HEK293 (cell line): Measurements from ENCODE around the gene C17orf107.

Experiments
- ZNF558 ChIP-seq: fragments of 450-650 bp; formaldehyde crosslinking; IDR thresholded peaks from 2 replicates; pipeline ENCODE4 v1.5.1; 2016; ENCODE audit warnings: missing biosample characterization, missing genetic modification characterization
- ZNF747 ChIP-seq: fragments of 450-650 bp; formaldehyde crosslinking; IDR thresholded peaks from 2 replicates; pipeline ENCODE4 v1.5.1; 2016; ENCODE audit warnings: missing biosample characterization, missing genetic modification characterization
- TF ChIP-seq, protein P1 (sequence below): fragments of 450-650 bp; formaldehyde crosslinking; IDR thresholded peaks from 2 replicates; pipeline ENCODE4 v1.5.1; 2016; ENCODE audit warnings: missing biosample characterization, missing genetic modification characterization, borderline replicate concordance

DNA sequence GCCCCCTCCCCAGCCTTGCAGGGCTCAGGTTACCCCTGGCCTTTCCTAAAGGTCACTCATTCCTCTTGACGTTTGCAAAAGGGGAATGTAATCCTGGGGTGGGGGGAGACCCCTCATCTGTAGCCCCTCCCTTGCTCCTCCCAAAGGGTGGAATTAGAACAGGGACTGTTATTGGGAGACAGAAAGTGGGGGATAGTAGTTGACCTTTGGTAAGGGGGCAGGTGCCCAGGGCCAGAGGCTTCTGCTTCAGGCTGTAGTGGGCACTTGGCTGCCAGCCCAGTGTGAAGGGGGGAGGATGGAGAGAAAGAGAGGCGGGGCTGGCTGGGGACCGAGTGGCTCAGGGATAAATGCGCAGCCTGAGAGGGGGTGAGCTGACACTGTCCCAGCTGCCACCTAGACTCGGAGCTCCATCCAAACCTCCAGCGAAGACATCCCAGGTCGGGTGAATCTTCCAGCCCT, 51.4 kb downstream of the C17orf107 start, which contains the start of gene ENO3:
- TF ChIP-seq, protein P1, sequence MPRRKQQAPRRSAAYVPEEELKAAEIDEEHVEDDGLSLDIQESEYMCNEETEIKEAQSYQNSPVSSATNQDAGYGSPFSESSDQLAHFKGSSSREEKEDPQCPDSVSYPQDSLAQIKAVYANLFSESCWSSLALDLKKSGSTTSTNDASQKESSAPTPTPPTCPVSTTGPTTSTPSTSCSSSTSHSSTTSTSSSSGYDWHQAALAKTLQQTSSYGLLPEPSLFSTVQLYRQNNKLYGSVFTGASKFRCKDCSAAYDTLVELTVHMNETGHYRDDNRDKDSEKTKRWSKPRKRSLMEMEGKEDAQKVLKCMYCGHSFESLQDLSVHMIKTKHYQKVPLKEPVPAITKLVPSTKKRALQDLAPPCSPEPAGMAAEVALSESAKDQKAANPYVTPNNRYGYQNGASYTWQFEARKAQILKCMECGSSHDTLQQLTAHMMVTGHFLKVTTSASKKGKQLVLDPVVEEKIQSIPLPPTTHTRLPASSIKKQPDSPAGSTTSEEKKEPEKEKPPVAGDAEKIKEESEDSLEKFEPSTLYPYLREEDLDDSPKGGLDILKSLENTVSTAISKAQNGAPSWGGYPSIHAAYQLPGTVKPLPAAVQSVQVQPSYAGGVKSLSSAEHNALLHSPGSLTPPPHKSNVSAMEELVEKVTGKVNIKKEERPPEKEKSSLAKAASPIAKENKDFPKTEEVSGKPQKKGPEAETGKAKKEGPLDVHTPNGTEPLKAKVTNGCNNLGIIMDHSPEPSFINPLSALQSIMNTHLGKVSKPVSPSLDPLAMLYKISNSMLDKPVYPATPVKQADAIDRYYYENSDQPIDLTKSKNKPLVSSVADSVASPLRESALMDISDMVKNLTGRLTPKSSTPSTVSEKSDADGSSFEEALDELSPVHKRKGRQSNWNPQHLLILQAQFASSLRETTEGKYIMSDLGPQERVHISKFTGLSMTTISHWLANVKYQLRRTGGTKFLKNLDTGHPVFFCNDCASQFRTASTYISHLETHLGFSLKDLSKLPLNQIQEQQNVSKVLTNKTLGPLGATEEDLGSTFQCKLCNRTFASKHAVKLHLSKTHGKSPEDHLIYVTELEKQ (tag by site-specific recombination) = no peak
- TF ChIP-seq ZNF558 (no peak), ZNF747 (tag by site-specific recombination) (no peak)
